Activated B cell treated with CpG ODN at 0.5 μM for 24 hours (primary cell): ENCODE measurements around the gene SELENOV. TPM values are rescaled to one million over a fixed set of nuclear protein-coding genes. Genes with fewer than 3 reads are reported as not detected.

Experiments used
- ATAC-seq: fragments of 200-7000 bp; cut with Tn5 transposase; one replicate; pipeline ENCODE4 v1.10.0; 2021; ENCODE audit warnings: low read depth, mild to moderate bottlenecking, moderate library complexity
- CTCF ChIA-PET: fragments of 350-600 bp; sonication (Branson Sonifier 250); formaldehyde crosslinking; loops from one replicate; lab custom pipeline; 2021; ENCODE audit warnings: antibody characterized with exemption; lab: Charles Lee
- POLR2A ChIA-PET: fragments of 350-600 bp; sonication (Branson Sonifier 250); formaldehyde crosslinking; loops from one replicate; lab custom pipeline; 2021; ENCODE audit warnings: antibody characterized with exemption; lab: Charles Lee
- DNase-seq: peaks from one replicate; pipeline ENCODE4 v3.0.0; 2022
- H3K27ac Mint-ChIP-seq: one replicate; pipeline ENCODE4 v1.8.0; 2020; ENCODE audit warnings: mixed read lengths
- H3K27me3 Mint-ChIP-seq: one replicate; pipeline ENCODE4 v1.8.0; 2021; ENCODE audit warnings: mixed read lengths
- H3K36me3 Mint-ChIP-seq: one replicate; pipeline ENCODE4 v1.8.0; 2021; ENCODE audit warnings: low read depth, mixed read lengths
- H3K4me1 Mint-ChIP-seq: one replicate; pipeline ENCODE4 v1.8.0; 2021; ENCODE audit warnings: mixed read lengths
- H3K4me3 Mint-ChIP-seq: one replicate; pipeline ENCODE4 v1.8.0; 2020; ENCODE audit warnings: mild to moderate bottlenecking, mixed read lengths
- H3K9me3 Mint-ChIP-seq: one replicate; pipeline ENCODE4 v1.8.0; 2020; ENCODE audit warnings: mixed read lengths
- intact Hi-C: fragments of 100-400 bp; cut with micrococcal nuclease; formaldehyde crosslinking; loops from one replicate; pipeline ENCODE4 v1.15.1; 2024
- total RNA-seq: library from RNA; stranded (reverse); gene quantifications from 2 replicates; pipeline ENCODE4 v1.2.3, GENCODE V29; 2022
- TF ChIP-seq, protein P1 (sequence below): fragments of 200-600 bp; IDR thresholded peaks from one replicate; pipeline ENCODE4 v1.8.0; 2022; ENCODE audit warnings: antibody characterized with exemption, mild to moderate bottlenecking

Gene SELENOV
- total RNA-seq, 1 donor from 2014 or later, result not detected

DNA sequence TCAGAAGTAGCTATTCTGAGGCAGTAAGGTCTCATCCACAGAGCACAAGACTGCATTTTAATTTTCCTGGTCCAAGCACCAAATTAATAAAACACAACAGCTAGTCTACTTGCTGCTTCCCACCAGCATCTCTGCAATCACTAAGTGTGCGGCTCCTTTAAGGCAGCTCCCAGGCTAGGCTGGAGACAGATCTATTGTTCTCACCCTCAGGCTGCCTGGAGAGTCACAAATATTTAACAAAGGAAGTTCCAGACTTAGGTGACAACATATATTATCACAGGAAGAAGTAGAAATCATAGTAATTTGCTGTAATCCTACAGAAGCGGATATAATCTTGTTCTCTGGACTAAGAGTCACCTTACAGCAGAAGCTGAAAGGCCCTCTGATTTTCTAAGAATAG is 27.3 kb downstream of the SELENOV start:
- Mint-ChIP-seq H3K36me3 (peaks cover 4% of the 10 kb centered on the region), H3K9me3 (no peaks in the 10 kb centered on the region), H3K4me3 (no peak overlapping the region), H3K4me1 (peaks cover 39% of the 10 kb centered on the region), H3K27ac (no peak overlapping the region), H3K27me3 (peaks cover 3% of the 10 kb centered on the region)
- TF ChIP-seq, protein P1, sequence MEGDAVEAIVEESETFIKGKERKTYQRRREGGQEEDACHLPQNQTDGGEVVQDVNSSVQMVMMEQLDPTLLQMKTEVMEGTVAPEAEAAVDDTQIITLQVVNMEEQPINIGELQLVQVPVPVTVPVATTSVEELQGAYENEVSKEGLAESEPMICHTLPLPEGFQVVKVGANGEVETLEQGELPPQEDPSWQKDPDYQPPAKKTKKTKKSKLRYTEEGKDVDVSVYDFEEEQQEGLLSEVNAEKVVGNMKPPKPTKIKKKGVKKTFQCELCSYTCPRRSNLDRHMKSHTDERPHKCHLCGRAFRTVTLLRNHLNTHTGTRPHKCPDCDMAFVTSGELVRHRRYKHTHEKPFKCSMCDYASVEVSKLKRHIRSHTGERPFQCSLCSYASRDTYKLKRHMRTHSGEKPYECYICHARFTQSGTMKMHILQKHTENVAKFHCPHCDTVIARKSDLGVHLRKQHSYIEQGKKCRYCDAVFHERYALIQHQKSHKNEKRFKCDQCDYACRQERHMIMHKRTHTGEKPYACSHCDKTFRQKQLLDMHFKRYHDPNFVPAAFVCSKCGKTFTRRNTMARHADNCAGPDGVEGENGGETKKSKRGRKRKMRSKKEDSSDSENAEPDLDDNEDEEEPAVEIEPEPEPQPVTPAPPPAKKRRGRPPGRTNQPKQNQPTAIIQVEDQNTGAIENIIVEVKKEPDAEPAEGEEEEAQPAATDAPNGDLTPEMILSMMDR, result no peak
- ChIA-PET POLR2A (interaction anchor here (0.8 to 1.7 kb wide), 2 partner anchors 106 to 207 kb away, joined by 3 to 6 read pairs; partner anchors contain the start of gene RPS16), CTCF (no interaction called here)
- intact Hi-C loops, result loop anchor here (5.0 kb wide), 1 partner anchor 290 kb away; the partner anchor contains the start of gene DYRK1B
- ATAC-seq, result no peak
- DNase-seq, result no peak

DNA sequence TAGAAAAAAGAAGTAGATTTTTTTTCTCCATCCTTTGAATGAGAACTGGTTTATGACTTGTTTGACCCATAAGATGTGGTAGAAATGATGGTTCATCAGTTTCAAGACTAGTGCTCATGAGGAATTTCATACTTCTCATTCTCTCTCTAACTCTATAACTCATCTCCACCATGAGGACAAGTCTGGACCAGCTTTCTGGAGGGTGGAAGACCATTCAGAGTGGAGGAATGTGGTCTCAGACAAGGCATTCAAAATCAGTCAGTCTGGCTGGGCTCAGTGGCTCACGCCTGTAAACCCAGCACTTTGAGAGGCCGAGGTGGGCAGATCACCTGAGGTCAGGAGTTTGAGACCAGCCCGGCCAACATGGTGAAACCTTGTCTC is 28.5 kb downstream of the SELENOV start:
- TF ChIP-seq, protein P1, result no peak
- ATAC-seq, result no peak
- Mint-ChIP-seq H3K9me3 (no peaks in the 10 kb centered on the region), H3K27me3 (peaks cover 5% of the 10 kb centered on the region), H3K27ac (no peak overlapping the region), H3K4me1 (peaks cover 28% of the 10 kb centered on the region), H3K4me3 (no peak overlapping the region), H3K36me3 (peaks cover 4% of the 10 kb centered on the region)
- no peak for DNase-seq
- ChIA-PET CTCF (no interaction called here), POLR2A (interaction anchor here (1.7 kb wide), 1 partner anchor 108 kb away, joined by 6 read pairs; the partner anchor contains the start of gene RPS16)
- intact Hi-C loops, result loop anchor here (5.0 kb wide), 1 partner anchor 289 kb away; the partner anchor contains the start of gene DYRK1B

DNA sequence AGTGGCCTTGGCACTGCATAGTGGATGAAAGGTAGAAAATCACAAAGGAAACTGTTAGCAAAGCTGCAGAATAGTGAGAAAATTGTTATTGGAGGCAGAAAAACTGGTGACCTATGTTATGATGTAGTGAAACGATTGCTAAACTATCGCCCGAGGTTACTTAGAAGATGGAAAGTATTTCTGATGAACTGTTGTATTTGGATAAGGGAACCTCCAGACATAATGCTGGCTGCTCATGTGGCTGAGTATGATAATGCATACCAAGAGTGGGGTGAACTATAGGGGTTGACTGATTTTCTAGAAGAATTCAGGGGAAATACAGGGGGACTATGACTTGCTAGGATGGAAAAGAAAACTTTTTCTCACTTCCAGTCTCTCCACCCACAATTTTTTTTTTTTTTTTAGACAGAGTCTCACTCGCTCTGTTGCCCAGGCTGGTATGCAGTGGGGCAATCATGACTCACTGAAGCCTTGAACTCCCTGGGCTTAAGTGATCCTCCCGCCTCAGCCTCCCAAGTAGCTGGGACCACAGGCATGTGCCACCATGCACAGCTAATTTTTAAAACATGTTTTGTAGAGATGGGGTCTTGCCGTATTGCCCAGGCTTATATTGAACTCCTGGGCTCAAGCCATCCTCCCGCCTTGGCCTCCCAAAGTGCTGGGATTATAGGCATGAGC is 29.4 kb downstream of the SELENOV start:
- Mint-ChIP-seq H3K4me3 (no peak overlapping the region), H3K4me1 (peaks cover 20% of the 10 kb centered on the region), H3K9me3 (no peaks in the 10 kb centered on the region), H3K27ac (no peak overlapping the region), H3K27me3 (peaks cover 5% of the 10 kb centered on the region), H3K36me3 (peaks cover 4% of the 10 kb centered on the region)
- ChIA-PET CTCF (no interaction called here), POLR2A (no interaction called here)
- DNase-seq (no peak), ATAC-seq (no peak)
- TF ChIP-seq, protein P1, result no peak
- intact Hi-C loops, result loop anchor here (5.0 kb wide), 1 partner anchor 288 kb away; the partner anchor contains the start of gene DYRK1B

DNA sequence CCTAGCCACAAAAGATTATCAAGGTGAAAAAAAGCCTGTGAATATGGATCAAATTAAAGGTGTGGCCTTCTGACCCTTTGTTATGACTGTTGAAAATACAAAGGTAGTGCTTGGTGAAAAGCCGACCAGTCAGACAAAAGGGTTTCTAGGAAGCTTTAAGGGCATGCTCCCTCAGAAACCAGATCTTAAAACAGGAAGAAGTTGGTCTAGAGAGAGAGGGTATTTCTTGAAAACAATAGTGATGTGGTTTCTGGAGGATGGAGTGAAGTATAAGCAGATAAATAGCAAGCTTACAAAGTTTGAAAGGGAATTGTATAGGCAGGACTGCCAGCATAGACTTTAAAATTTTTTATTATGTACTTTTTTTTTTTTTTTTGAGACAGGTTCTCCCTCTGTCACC is 30.0 kb downstream of the SELENOV start:
- TF ChIP-seq, protein P1, result no peak
- ATAC-seq (no peak), DNase-seq (no peak)
- Mint-ChIP-seq H3K4me3 (no peak overlapping the region), H3K27ac (no peak overlapping the region), H3K9me3 (no peaks in the 10 kb centered on the region), H3K27me3 (peaks cover 5% of the 10 kb centered on the region), H3K4me1 (peaks cover 19% of the 10 kb centered on the region), H3K36me3 (peaks cover 3% of the 10 kb centered on the region)
- POLR2A ChIA-PET, result no interaction called here
- intact Hi-C loops, result loop anchor here (5.0 kb wide), 1 partner anchor 287 kb away; the partner anchor contains the start of gene DYRK1B
- CTCF ChIA-PET, result no interaction called here

DNA sequence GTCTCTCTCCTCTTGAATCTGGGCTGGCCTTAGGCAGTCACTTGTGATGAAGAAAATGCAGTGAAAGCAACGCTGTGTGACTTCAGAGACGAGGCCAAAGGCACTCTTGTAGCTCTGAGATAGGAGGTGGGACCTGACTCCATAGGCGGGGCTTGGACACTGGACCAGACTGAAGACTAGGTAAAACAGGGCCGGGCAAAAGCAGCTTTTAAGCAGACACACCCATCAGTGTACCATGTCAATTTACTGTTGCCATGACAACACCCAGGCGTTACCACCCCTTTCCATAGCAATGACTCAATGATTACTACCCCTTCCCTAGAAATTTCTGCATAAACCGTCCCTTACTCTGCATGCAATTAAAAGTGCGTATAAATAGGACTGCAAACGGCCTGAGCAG is 31.7 kb downstream of the SELENOV start:
- H3K27me3 Mint-ChIP-seq, result peaks cover 5% of the 10 kb centered on the region
- intact Hi-C loops, result no loop called here
- H3K4me1 Mint-ChIP-seq, result peaks cover 10% of the 10 kb centered on the region
- no peak overlapping the region for H3K4me3 Mint-ChIP-seq
- ChIA-PET CTCF (no interaction called here), POLR2A (no interaction called here)
- no peaks in the 10 kb centered on the region for H3K36me3 Mint-ChIP-seq
- no peaks in the 10 kb centered on the region for H3K9me3 Mint-ChIP-seq
- no peak overlapping the region for H3K27ac Mint-ChIP-seq
- no peak for ATAC-seq
- DNase-seq, result no peak
- TF ChIP-seq, protein P1, result no peak
